HG02970 (cell line): ENCODE results near the gene SLC6A3.
"Not testable (repeated sequence)": the region's sequence is repeated elsewhere in the genome, so short reads cannot be mapped to it uniquely, and the experiment has no call there.

Experiments used
- ATAC-seq: cut with Tn5 transposase; IDR thresholded peaks from one replicate; pipeline ENCODE4 v1.9.1; 2021; ENCODE audit warnings: mild to moderate bottlenecking, moderate library complexity, moderate number of reproducible peaks; ENCODE audit not compliant: unreplicated experiment, low FRiP score

Gene SLC6A3

DNA sequence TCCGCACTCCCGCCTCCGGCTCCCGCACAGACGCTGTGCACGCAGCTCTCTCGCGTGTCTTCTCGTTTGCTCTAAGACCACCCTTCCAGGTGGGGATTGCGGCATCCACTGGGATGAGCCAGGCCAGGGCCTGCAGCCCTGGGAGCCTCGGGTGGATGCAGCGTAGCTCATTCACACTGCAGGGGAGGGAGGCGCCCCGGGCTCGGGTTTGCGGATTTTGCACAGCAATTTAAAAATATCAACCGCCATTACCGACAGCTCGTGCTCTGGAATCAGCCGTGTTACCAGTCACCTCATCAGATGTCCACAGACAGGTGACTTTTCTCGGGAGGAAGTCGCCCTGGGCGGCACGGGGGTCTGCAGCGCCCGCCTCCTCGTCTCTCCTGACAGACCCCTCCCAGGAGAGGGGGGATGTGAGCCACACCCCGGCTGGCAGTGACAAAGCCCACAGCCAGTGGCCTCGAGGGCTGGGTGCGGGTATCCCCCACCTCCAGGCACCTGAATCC lies 20.8 kb upstream of the SLC6A3 start:
- no peak for ATAC-seq

DNA sequence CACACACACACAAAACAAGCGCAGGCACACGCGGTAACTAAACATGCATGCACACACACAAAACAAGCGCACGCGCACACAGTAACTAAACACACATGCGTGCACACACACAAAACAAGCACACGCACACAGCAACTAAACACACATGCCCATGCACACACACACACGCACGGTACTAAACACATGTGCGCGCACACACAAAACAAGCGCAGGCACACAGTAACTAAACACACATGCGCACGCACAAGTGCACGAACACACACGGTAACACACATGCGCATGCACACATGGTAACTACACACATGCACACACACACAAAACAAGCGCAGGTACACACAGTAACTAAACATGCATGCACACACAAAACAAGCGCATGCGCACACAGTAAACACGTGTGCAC lies 19.9 kb upstream of the SLC6A3 start:
- ATAC-seq, result no peak

DNA sequence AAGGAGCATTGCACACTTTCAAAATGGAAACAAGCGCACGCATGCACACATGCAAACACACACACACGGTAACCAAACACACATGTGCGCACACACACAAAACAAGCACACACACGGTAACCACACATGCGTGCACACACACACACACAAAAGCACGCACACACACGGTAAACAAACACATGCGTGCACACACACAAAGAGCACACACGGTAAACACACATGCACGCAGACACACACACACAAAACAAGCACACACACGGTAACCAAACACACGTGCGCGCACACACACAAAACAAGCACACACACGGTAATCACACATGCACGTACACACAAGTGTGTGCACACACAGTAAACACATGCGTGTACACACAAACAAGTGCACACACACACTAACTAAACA lies 19.3 kb upstream of the SLC6A3 start:
- ATAC-seq, result no peak

DNA sequence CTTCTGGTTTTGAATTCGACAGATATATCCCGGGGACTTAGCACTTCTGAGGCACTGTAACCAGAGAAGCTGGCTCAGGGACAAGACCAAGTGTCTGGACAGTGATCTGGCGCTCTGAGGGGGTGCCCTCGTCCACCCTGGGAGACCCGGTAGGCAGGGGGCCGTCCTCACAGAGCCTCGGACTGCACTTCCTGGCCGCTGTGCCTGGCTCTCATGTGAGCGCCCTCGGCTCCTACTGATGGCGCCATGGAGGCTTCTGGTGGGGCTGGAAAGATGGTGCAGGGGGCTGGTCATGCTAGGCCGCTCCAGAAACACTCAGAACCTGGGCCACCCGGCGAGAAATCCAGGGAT lies 18.8 kb upstream of the SLC6A3 start:
- ATAC-seq, result no peak

DNA sequence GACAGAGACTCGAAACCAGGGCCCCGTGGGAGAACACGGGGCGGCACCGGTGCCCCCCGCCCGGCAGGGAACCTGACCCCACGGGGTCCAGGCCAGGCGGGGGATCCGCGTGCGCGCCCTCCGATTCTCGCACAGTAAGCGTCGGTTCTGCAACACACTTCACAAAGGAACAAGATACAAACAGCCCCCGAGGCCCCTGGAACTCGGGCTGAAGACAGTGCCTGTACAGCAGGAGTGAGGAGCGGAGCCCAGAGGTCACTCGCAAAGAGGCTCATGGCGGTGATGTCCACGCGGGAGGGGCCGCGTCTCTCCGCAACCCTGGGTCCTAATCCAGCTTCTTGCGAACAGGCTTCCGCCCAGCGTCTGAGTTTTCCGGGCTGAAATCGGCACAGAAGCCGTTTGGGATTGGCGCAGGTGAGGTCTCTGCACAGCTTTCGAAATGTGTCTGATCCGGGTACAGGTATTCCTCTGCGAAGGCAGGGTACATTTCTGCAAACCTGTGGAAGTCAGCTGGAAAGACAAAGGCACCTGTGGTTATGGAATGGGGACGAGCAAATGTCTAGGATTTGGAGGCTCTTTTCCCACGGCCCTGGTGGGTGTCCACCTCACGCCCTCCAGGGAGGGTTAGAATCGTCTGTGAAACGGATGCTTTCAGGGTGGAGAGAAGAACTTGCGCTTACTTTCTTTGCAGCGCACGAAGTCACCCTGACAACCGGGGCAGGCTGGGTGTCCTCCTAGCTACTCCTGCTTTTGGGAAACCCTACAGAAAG lies 18.3 kb upstream of the SLC6A3 start:
- ATAC-seq, result no peak

DNA sequence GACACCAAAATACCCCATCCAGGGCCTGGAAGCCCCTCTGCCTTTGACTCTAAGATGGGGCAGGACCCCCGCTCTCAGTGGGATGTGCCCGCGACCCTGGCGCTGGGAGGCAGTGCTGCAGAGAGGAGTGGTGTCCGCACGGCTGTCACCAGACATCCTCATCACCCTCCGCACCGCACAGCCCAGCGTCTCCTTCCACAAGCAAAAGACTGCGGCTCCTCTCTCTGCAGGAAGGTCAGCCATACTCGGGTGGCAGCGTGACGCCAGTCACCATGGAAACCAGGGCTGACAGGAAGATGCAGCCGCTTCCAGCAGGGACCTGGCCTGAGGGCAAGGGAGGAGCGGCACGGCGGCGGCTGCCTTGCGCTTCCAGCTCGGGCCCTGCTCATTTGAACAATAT lies 17.1 kb upstream of the SLC6A3 start:
- no peak for ATAC-seq

DNA sequence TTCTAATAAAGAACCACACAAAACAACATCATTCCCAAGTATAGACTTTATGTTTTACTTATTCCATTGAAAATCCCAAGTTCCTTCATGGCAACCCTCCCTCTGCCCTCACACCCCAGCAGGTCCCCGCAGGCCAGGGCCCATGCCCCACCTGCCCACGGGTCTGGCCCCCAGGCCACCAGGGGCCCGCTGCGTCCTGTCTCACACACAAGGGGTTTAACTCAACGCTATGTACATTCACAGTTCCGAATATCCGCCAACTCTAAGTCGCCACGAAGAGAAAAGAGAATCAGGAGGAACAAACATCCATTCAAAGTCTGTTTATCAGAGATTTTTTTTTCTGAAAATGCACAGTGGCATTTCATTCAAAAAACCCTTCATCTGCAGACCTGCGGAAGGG lies 16.2 kb upstream of the SLC6A3 start:
- ATAC-seq, result no peak

DNA sequence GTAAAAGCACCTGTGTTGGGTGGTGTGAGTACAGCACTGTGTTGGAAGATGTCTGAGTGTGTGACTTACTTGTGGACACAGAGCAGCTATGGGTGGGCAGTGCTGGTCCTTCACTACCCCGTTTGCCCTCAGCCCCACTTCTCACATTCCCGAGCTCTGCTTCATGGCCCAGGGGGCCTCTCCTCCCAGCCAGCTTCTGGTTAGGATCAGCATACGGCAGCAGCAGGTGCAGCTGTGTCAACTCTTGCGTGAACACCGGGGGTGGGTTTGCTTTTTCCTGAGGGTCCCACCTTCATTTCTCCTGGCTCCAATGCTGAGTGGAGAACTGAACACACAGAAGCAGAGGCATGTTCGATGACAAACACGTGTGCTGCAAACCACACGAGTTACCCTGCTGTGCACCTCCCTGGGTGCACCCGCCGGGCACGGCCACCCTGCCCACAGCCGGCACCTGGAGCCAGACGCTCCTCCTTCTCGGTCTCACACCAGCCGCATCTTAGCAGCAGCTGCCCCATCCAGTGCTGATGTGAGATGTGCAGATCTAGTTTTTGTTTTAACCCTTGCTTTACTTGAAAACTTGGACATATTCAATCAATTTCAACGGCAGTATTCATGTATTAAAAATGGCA lies 14.9 kb upstream of the SLC6A3 start:
- ATAC-seq, result no peak

DNA sequence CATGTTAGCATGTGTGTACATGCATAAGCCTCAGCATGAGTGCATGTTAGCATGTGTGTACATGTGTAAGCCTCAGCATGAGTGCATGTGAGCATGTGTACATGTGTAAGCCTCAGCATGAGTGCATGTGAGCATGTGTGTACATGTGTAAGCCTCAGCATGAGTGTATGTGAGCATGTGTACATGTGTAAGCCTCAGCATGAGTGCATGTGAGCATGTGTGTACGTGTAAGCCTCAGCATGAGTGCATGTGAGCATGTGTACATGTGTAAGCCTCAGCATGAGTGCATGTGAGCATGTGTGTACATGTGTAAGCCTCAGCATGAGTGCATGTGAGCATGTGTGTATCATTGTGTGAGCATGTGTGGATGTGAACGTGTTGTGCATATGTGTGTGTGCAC lies 14.2 kb upstream of the SLC6A3 start:
- not testable (repeated sequence) for ATAC-seq

DNA sequence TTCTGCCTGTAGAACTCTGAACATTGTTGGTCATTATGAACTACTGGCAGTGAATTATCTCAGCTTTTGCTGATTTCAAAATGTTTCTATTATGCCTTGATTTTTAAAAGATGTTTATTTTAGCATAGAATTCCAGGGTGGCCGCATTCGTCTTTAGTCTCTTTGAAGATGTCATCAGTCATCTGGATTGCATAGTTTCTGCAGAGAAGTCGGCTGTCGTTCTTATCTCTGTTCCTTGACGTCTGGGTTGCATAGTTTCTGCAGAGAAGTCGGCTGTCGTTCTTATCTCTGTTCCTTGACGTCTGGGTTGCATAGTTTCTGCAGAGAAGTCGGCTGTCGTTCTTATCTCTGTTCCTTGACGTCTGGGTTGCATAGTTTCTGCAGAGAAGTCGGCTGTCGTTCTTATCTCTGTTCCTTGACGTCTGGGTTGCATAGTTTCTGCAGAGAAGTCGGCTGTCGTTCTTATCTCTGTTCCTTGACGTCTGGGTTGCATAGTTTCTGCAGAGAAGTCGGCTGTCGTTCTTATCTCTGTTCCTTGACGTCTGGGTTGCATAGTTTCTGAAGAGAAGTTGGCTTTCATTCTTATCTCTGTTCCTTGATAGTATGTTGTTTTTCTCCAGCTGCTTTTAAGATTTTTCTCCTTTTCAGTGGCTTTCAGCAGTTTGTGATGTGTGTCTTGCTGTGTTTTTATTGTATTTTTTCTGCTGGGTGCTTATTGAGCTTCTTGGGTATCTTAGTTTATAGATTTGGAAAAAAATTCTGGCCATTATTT lies 11.1 kb upstream of the SLC6A3 start:
- ATAC-seq, result not testable (repeated sequence)

DNA sequence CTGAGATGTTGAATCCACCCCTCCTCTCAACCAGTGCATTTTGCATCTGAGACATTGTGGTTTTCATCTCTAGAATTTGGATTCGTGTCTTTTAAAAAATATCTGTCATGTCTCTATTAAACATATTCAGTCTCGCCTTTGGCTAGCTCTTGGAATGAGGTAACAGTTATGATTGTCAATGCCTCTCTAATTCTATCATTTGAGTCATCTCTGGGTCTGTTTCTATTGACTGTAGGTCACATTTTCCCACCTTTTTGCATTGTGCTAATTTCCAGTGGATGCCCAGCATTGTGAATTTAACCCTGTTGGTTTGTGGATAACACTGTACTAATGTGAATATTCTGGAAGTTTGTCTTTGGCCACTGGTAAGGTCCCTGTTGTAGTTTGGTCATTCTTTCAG lies 8.4 kb upstream of the SLC6A3 start:
- ATAC-seq, result no peak

DNA sequence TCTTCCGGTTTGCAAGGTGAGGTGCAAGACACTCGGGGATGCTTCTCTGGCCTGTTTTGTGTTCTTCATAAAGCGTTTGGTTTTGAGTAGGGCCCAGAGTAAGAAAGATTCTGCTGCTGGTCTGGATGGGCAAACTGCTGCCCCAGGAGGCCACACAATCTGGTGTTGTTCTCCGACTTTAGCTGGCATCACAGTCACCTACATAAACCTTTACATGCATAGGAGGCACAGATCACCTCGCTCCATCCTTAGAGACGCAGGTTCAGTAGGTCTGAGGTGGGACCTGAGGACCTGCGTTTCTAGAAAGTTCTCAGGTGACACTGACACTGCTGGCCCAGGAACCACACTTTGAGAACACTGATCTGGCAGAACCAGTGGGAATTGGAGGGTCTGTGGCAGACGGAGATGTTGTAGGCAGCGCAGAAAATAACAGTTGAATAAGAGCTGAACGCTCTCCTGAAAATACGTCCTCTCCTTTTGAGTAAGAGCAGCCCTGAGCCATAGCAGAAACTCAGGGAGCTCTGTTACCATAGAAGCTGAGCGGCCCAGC lies 3.9 kb upstream of the SLC6A3 start:
- no peak for ATAC-seq

DNA sequence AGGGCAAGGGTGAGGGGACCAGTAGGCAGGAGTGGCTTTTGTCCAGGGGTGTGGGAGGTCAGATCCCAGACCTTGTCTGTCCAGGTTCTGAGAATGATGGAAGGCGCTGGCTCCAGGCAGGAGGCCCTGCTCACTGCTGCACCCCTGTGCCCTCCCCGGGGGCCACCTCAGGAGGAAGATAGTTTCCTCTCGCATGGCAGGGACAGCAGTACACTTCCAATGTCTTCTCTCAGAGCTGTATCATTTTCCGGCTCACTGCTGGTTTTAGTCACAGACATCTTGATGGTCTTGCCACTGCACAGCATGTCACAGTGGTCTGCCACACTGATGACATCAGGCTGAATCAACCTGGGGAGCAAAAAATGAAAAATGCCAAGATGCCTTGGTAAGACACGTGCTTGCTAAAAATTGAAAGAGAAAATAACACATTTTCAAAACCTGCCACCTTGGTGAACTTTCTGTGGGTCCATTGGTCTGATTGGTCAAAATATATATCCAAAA lies 3.3 kb upstream of the SLC6A3 start:
- no peak for ATAC-seq

DNA sequence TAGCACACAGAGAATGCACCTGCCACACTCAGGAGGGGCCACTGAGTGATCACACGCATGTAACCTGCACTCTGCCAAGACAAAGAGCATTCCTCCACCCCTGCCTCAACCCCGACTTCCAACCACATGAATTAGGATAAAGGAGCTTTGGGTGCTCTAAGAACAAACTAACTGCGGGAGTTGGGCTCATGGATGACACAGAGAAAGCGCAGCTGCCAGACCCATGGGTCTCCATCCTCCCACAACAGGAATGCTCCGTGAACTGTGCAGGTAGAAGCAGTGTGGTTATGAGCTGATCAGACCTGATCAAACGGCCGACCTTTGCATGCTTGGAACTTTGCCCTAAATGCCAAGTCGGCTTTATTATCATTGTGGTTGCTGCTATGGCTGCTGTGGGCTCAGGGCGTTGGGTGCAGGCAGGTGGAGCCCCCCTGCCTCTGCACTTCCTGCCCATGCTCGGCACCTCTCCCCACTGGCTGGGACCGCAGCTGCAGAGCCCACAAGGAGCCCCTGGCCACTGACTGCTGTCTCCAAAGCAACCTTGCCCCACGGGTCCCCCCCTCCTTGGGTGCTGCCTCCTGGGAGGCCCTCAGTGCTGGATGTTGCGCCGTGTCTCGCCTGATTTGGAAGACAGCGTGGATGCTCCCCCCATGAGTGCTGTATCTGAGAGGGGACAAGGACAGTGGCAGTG lies 2.6 kb upstream of the SLC6A3 start:
- no peak for ATAC-seq

DNA sequence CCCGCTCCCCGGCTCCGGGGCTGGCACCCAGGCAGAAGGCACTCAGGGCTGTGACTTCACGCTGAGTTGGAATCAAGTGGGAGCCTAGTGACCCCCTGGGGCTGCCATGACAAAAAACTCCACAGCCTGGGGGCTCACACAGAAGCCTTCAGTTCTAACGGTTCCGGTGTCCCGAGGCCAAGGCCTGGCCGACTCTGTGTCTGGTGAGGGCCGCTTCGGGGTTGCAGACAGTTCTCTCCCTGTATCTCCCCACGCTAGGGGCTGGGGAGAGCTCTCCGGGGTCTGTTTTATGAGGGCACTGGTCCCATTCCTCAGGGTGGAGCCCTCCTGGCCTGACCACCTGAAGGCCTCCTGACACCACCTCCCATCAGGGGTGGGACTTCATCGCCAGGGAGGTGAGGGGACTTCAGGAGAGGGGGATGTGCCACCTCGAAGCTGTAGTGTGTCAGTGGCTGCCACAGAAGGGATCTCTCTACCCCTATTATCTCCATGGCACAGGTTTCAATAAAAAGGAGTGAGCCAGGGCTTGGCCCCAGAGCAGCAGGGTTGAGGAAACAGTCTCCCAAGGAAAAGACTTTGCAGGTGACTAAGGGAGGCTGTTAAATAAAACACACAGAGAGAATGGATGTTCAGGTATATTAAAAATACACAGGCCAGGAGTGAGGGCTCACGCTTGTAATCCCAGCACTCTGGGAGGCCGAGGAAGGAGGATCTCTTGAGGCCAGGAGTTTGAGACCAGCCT lies 1.5 kb upstream of the SLC6A3 start:
- no peak for ATAC-seq

DNA sequence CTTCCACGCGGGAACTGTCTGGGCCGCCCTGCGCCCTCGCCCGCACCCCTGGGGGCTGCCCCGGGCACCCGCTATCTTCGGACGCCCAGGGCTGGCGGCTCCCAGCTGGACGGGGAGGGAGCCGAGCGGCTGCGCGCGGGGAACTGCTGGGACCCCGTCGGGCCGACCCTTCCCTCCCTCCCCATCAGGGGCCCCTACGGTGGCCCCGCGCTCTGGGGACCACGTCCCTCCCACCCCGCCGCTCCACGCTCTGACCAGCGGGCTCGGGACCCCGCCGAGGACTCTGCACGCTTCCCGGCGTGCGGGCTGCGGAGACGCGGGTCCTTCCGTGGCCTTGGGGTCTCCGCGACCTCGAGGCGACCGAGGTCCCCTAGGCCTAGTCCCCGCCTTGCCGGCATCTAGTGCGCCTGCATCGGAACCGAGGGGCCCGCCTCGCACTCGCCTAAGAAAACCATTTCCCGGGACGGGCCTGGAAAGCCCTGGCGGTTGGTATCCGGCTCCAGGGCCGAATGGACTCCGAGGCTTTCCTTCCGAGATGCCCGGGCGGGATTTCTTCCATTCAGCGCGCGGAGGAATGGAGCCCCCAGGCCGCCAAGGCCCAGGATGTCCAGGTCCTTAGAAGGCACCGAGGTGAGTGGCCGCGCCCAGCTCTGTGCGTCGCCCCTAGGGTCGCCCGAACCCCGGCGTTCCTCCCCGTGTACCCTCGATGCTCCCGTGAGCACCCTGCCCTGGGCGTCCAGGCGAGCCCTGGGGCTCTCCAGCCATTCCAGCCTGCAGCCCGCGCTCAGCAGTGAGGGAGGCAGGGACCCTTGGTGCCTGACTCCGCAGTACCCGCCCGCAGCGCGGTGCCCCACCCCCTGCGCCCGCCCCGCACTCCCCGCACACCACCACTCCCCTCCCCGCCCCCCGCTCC lies 705 bp upstream of the SLC6A3 start:
- ATAC-seq, result no peak

DNA sequence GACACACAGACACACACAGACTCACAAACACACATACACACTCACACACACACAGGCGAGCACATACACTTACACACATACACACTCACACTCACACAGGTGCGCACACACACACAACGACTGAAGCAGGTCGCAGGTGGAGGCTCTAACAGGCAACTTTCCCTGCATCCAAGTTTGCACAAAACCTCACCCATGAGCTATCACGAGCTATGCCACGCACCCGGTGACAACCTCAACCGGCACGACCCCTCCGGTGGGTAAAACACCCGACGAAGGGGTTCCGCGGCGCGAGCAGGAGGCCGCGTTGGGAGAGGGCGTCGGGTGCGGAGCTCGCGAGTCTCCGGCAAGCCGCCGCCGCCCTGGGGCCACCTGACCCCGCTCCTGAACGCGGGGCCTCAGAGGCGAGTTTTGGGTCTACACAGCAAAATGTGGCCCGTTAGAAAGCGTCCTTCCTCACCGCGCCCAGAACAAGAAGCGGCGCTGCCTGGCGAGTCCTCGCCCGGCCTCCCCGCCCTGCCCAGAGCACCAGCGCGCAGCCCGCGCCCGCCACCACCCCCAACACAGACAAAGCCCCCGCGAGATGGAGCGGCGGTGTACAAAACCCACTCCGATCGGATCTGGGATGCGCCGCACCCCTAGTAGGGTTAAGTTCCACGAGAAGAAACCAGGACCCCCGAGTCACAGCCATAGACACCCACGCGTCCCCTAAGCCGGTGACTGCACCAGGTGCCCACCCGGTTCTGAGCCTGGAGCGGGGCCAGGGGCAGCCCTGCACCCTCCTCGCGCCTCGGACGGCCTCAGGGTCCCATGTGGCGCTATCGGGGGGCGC lies 665 bp downstream of the SLC6A3 start:
- ATAC-seq, result no peak

DNA sequence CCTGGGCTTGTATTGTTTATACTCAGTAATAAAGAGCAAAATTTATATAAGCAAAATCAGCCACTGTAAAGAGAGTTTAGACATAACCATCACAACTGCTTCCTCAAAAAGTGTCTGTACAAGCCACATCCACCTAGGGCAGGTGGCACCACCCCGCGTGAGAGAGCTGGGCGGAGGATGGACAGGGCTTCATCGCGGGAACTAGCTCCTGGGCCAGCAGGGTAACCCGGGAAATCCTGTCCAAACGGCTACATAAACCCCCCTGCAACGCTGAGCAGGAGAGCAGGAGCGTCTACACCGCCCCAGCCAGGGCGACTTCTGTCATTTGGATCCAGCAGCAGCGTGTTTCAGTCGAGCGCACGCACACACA lies 1.3 kb downstream of the SLC6A3 start:
- ATAC-seq, result no peak
